ENCODE results near the gene ACKR3.

DNA sequence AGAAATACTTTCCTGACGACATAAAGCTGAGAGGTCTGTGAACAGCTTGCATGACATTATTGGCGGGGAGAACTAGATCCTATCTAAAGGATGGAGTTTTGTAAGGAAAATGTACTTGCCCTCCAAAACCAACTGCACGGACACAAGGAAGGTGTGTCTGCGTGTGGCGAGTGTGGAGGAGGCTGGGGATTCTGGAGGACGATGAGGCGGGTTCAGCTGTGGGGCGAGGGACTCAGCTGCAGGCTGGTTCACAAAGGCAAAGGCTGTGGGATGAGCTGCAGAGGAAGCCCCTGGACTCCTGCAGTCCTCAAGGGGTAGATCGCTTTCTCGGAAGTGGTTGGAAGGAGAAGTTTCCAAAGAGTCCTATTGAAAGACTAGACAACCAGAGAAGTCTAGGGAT, 48.2 kb downstream of the ACKR3 start:
- TF ChIP-seq POLR2AphosphoS2 (conservative IDR thresholded peaks at IDR 0.05; ENCODE audit: low read length) (no peak), POLR2A (IDR thresholded peaks at IDR 0.05; ENCODE audit: low read length) (no peak), HOXA7 (CRISPR knock-in tag; IDR thresholded peaks at IDR 0.05) (no peak), KDM1A (IDR thresholded peaks at IDR 0.05; ENCODE audit: low read depth) (no peak), FOXS1 (CRISPR knock-in tag; IDR thresholded peaks at IDR 0.05) (no peak), HOXB5 (CRISPR knock-in tag; IDR thresholded peaks at IDR 0.05) (no peak), ESRRA (IDR thresholded peaks at IDR 0.05; ENCODE audit: borderline replicate concordance, low read length) (no peak)
- TF ChIP-seq, protein P1, sequence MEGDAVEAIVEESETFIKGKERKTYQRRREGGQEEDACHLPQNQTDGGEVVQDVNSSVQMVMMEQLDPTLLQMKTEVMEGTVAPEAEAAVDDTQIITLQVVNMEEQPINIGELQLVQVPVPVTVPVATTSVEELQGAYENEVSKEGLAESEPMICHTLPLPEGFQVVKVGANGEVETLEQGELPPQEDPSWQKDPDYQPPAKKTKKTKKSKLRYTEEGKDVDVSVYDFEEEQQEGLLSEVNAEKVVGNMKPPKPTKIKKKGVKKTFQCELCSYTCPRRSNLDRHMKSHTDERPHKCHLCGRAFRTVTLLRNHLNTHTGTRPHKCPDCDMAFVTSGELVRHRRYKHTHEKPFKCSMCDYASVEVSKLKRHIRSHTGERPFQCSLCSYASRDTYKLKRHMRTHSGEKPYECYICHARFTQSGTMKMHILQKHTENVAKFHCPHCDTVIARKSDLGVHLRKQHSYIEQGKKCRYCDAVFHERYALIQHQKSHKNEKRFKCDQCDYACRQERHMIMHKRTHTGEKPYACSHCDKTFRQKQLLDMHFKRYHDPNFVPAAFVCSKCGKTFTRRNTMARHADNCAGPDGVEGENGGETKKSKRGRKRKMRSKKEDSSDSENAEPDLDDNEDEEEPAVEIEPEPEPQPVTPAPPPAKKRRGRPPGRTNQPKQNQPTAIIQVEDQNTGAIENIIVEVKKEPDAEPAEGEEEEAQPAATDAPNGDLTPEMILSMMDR (IDR thresholded peaks at IDR 0.05), result no peak
- TF ChIP-seq, protein P2, sequence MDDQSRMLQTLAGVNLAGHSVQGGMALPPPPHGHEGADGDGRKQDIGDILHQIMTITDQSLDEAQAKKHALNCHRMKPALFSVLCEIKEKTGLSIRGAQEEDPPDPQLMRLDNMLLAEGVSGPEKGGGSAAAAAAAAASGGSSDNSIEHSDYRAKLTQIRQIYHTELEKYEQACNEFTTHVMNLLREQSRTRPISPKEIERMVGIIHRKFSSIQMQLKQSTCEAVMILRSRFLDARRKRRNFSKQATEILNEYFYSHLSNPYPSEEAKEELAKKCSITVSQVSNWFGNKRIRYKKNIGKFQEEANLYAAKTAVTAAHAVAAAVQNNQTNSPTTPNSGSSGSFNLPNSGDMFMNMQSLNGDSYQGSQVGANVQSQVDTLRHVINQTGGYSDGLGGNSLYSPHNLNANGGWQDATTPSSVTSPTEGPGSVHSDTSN (IDR thresholded peaks at IDR 0.05), result no peak
